Fibroblast of villous mesenchyme (primary cell): ENCODE measurements around the gene HS3ST5. TPM values are rescaled to one million over a fixed set of nuclear protein-coding genes. Genes with fewer than 3 reads are reported as not detected.

Source experiments
- DNase-seq: peaks from one replicate; pipeline ENCODE4 v3.0.0-alpha.2; 2010; ENCODE audit warnings: low read depth
- H3K4me3 ChIP-seq: 2 replicates; pipeline ENCODE4 v1.5.1; 2011; ENCODE audit warnings: low read depth, mild to moderate bottlenecking, low read length
- CTCF ChIP-seq: IDR thresholded peaks from 2 replicates; pipeline ENCODE4 v1.5.1; 2012; ENCODE audit warnings: low read depth, mild to moderate bottlenecking, low read length; ENCODE audit not compliant: insufficient read depth
- total RNA-seq: library from RNA; depleted of rRNA; stranded (reverse); fragments of >200 nt; gene quantifications from 2 replicates; pipeline ENCODE4 v1.2.3, GENCODE V29; 2012

Gene HS3ST5
- total RNA-seq, 1 donor = under 0.01 TPM

GRCh38 chr6:114375541-114376192 lies 32.8 kb upstream of the HS3ST5 start:
- TF ChIP-seq CTCF = no peak
- no peak overlapping the region for H3K4me3 ChIP-seq
- no peak for DNase-seq

GRCh38 chr6:114367315-114367961 lies 24.6 kb upstream of the HS3ST5 start:
- TF ChIP-seq CTCF = no peak
- no peak for DNase-seq

GRCh38 chr6:114366899-114367298 lies 24.1 kb upstream of the HS3ST5 start:
- DNase-seq = no peak
- no peak overlapping the region for H3K4me3 ChIP-seq
- TF ChIP-seq CTCF = no peak

More at GRCh38 chr6:114367315-114367961, 24.6 kb upstream of the HS3ST5 start:
- no peak overlapping the region for H3K4me3 ChIP-seq

- TF ChIP-seq CTCF = no peak
- no peak for DNase-seq
- H3K4me3 ChIP-seq = no peak overlapping the region
These were observed 21.5 kb upstream of the HS3ST5 start for GRCh38 chr6:114364301-114364700.

GRCh38 chr6:114362957-114363356 lies 20.1 kb upstream of the HS3ST5 start:
- H3K4me3 ChIP-seq = no peak overlapping the region
- TF ChIP-seq CTCF = no peak
- DNase-seq = no peak

- no peak for DNase-seq
- no peak overlapping the region for H3K4me3 ChIP-seq
- no peak for TF ChIP-seq CTCF
These were observed 19.6 kb upstream of the HS3ST5 start for GRCh38 chr6:114362396-114362795.

- no peak for DNase-seq
- TF ChIP-seq CTCF = no peak
- no peak overlapping the region for H3K4me3 ChIP-seq
These were observed 18.2 kb upstream of the HS3ST5 start for GRCh38 chr6:114361036-114361435.
